NCI-H2107 (cell line): ENCODE results near the gene CCNY.
A peak's percentile ranks its signal among the peaks of the same experiment; 100 is the strongest.

ENCODE experiments used
- DNase-seq: peaks from one replicate; lab custom pipeline; 2025; lab: John Stamatoyannopoulos, UW

The CCNY gene

GRCh38 chr10:35559416-35559815 lies 223.1 kb downstream of the CCNY start:
- no peak for DNase-seq

- no peak for DNase-seq
Measured at GRCh38 chr10:35561715-35562114, 225.4 kb downstream of the CCNY start.

GRCh38 chr10:35562427-35562826 lies 226.1 kb downstream of the CCNY start:
- DNase-seq, result no peak

GRCh38 chr10:35563261-35563891 lies 227.1 kb downstream of the CCNY start:
- DNase-seq, result peak; percentile 6

GRCh38 chr10:35564341-35564968 lies 228.1 kb downstream of the CCNY start:
- no peak for DNase-seq

GRCh38 chr10:35565602-35566081 lies 229.3 kb downstream of the CCNY start:
- DNase-seq, result no peak

- DNase-seq, result no peak
Measured at GRCh38 chr10:35567951-35568350, 231.6 kb downstream of the CCNY start.

- DNase-seq, result no peak
Measured at GRCh38 chr10:35568483-35569015, 232.2 kb downstream of the CCNY start.

- no peak for DNase-seq
Measured at GRCh38 chr10:35569111-35569707, 232.9 kb downstream of the CCNY start.

GRCh38 chr10:35569836-35570235 lies 233.5 kb downstream of the CCNY start:
- DNase-seq, result no peak

GRCh38 chr10:35570397-35570796 lies 234.1 kb downstream of the CCNY start:
- DNase-seq, result no peak

- DNase-seq, result no peak
Measured at GRCh38 chr10:35572583-35572982, 236.3 kb downstream of the CCNY start.

- DNase-seq, result no peak
Measured at GRCh38 chr10:35573796-35574195, 237.5 kb downstream of the CCNY start.

GRCh38 chr10:35574924-35575352 lies 238.6 kb downstream of the CCNY start:
- no peak for DNase-seq

GRCh38 chr10:35575640-35576039 lies 239.3 kb downstream of the CCNY start:
- DNase-seq, result no peak

GRCh38 chr10:35576730-35577129 lies 240.4 kb downstream of the CCNY start:
- no peak for DNase-seq

GRCh38 chr10:35577926-35578617 lies 241.8 kb downstream of the CCNY start:
- no peak for DNase-seq

GRCh38 chr10:35578618-35578956 lies 242.3 kb downstream of the CCNY start:
- no peak for DNase-seq

GRCh38 chr10:35579116-35579515 lies 242.8 kb downstream of the CCNY start:
- no peak for DNase-seq

GRCh38 chr10:35579726-35580422 lies 243.6 kb downstream of the CCNY start:
- DNase-seq, result no peak

GRCh38 chr10:35580423-35580770 lies 244.1 kb downstream of the CCNY start:
- no peak for DNase-seq

- no peak for DNase-seq
Measured at GRCh38 chr10:35581655-35582054, 245.3 kb downstream of the CCNY start.
